NAMALWA (cell line): ENCODE data around the gene SPEF1.

Experiments used
- DNase-seq: peaks from one replicate; pipeline ENCODE4 v3.0.0-alpha.2; 2015; ENCODE audit warnings: low spot score

The SPEF1 gene

DNA sequence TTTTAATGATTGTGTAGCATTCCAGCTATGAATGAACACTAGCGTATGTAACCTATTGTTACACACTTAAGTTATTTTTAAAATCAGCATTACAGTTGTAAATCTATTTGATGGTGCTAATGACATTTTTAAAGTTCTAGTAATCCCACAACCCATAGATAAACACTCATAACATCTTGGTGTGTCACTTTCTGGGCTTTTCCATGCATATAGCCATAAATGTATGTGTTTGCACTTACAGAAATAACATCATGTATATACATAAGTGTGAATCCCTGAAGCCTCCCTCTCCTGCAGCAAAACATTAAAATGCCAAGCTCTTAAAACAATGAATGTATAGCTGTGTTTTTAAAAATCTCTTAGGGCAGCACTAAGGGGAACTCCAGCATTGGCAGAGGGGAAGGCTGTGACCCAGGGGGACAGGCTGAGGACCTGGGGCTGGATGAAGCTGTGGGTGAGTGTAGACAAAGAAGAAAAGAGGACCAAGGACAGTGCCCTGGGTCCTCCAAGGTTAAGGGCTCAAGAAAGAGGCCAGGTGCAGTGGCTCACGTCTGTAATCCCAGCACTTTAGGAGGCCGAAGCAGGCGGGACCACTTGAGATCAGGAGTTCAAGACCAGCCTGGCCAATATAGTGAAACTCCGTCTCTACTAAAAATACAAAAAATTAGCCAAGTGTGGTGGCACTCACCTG is 6.2 kb upstream of the SPEF1 start:
- DNase-seq = no peak

DNA sequence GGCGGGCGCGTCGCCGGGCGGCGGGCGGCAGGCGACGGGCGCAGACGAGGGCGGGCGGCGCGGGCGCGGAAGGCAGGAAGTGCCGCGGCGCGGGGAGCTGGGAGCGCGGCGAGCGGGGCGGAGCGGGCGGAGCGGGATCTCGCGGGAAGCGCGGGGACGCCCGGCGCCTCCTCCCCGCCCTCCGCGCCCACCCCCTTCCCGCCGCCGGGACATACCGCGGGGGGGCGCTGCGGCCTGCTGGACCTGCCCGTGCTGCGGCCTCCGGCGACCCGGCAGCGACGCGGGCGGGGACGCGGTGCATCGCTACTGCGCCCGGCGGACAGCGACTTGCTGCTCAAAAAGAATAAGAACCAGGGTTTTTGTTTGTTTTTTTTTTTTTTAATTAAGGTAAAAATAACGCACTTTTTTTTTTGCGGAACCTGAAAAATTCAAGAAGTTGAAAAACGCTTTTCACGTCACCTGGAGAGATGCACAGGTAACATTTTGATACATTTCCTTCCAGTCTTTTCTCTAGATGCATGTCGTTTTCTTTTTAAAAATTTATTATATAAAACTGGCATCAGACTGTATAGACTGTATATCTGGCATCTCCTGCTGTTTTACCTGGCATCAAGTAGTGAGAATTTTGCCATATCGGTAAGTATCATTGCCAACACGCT is 5.5 kb upstream of the SPEF1 start, which contains the start of gene CENPB:
CENPB (minus strand) TSS at position 76 of the 659 bp plus-strand sequence. CDS start 257 bp downstream, outside the sequence.
- DNase-seq = peak; percentile 90

DNA sequence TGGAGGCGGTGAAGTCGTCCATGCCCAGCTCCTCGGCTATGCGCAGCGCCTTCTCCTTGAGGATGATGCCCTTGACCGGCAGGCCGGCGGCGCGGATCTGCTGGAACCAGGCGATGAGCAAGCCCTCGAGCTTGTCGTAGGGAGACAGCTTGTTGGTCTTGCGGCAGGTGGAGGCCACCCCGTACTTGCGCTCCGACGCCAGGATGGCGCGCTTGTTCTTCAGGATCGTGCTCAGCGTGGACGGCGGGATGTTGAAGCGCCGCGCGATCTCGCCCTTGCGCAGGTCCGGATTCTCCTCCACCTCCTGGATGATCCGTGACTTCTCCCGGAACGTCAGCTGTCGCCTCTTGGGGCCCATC is 4.9 kb upstream of the SPEF1 start:
- DNase-seq = no peak

DNA sequence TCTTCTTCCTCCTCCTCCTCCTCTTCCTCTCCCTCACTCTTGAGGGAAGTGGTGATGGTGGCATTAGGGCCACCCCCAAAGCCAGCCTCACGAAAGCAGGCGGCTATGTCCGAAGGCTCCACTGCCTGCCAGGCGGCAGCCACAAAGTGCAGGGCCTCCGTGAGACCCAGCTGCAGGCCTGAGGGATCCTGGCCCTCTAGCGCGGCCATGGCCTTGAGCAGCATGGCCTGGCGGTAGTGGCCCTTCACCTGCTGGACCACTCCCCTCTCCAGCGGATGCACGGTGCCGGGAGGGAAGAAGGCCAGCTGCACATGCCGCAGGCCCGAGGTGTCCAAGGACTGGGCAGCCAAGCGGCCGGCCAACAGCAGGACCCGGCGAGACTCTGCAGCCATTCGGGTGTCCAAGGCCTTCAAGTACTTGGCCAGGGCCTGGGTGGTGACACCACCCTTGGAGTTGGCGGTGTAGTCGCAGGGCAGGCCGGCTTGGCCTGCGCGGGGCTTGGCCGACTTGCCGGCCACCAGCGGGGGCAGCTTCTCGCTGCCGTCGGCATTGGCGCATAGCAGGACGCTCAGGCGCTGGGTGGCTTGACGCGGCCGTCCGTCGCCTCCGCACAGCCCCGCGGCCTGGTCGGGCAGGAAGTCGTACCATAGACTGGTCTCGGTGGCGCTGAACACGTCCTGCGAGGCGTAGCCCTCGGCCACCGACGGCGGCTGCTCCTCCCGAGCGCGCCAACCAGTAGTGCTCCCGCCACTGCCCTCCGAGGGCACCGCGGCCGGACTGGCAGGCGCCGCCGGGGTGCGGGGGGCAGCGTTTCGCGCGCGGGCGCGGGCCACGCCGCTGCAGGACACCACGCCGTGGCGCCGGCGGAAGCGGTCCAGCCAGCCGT is 4.2 kb upstream of the SPEF1 start:
- no peak for DNase-seq

DNA sequence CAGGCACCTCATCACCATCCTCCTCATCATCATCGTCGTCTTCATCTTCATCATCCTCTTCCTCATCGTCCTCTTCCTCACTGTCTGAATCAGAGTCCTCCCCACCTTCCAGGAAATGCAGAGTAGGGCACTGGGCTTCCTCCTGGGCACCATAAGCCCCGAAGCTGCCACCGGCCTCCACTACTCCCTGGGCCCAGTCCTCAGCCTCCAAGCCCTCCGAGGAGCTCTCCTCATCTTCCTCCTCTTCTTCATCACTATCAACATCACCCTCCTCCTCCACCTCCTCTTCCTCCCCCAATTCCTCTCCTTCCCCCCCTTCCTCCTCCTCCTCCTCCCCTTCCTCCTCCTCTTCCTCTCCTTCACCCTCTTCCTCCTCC is 3.6 kb upstream of the SPEF1 start:
- no peak for DNase-seq

DNA sequence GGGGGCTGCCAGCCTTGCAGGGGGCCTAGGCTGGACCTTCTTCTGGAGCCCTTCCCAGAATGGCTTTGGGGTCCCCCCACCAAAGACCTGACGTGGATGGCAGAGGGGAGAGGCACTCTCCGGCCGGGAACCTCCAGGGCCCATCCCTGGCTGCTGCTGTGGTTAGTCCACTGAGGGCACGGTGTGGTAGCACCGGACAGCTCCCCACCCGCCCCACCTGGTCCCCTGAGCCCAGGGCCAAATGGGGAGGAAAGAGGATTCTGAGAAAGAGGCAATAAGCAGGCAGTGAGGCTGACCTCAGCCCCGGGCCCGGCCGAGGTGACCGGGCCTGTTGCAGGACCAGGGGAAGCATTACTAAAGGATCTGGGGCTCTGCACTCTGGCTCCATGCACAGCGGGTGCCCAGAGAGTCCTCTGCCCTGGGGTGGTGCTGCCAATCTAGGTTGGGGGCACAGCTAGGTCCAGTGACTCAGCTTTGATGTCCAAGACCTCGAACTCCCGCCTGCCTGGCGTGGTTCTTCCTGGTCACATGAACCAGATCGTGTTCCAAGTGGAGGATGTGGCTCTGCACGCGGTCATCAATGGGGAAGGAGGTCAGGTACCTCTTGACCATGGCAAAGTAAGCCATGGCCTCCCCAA is 3.1 kb upstream of the SPEF1 start:
- DNase-seq = no peak

DNA sequence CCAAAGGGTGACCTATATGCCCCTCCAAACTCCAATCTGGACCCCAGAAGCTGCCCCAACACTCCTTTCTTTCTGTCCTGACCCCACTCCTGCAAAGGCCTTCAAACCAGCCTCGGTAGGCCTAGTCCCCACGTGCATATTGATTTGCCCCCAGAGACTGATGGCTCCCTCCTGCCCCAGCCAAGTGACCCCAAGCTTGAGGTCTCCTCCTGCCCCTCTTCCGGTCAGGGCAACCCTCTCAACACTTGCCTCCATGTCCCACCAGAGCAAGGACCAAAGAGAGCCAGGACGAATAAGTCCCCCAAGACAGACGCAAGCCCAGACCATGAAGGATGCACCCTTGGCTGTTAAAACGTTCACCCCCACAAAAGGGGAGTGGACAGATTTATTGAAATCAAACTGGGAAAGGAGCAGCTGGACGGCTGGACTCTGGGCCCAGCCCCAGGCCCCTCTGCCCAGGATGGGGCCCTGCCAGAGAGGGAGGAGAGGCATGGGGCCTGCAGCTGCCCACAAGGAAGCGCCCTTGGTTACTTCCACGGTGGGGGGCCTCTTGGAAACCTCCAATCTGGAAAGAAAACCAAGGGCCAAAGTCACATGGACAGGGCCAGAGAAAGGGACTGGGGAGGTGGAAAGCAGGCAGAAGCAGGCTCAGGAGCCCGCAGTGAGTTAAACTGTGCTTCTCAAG is 2.4 kb upstream of the SPEF1 start:
- DNase-seq = no peak

DNA sequence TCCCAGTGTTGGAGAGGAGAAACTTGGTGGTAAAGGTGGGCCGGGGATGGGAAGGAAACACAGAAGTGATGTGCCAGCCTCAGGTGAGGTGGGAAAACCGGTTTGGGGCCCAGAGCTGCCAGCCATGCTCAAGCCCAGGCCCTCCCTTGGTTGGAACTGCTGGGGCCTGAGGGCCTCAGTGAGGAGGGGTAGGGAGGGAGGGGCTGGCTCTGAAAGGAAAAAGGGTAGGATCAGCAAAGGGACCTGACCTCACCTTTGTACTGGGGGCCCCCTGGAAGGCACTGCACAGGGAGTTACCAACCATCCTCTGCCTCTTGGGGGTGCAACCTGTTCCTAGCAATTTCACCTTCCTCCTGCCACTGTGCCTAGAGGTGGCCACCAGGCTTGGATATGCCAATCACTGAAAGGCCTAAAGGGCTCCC is 1.8 kb upstream of the SPEF1 start:
- DNase-seq = no peak

DNA sequence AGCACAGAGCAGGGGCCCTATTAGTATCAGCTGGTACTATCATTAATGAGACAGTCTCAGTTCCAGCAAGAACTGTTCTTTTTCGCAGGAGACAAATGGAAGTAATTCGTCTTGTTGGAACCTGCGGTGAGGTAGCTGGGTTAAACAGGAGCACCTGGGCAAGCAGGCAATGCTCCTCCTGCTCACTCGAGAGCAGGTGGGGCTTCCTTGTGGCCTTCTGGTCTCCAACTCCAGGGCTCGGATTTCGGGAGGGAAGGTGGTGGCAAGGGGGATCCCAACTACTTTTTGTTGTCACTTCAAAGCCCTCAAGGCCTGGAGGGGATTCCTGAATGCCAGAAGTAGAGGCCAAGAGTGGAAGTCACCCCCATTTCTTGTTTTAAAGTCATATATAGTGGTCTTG is 1.3 kb upstream of the SPEF1 start:
- no peak for DNase-seq

DNA sequence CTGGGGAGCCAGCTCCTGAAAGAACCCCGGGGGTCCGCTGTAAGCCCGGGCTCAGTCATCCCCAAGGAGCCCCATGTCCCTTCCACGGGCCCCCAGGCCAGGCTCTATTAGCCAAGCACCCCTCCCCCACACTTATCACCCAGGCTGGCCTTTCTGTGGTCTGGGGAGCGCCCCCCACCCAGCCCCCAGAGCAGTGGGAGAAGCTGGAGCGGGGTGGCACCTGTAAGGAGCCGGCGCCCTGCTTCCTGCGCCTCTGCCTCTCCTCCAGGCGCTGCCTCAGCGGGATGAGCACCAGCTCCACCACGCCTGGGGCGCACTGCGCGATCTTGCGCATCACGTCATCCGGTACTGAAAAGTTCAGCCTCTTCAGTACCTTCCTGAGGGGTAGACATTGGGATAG is 2.3 kb downstream of the SPEF1 start:
- no peak for DNase-seq

DNA sequence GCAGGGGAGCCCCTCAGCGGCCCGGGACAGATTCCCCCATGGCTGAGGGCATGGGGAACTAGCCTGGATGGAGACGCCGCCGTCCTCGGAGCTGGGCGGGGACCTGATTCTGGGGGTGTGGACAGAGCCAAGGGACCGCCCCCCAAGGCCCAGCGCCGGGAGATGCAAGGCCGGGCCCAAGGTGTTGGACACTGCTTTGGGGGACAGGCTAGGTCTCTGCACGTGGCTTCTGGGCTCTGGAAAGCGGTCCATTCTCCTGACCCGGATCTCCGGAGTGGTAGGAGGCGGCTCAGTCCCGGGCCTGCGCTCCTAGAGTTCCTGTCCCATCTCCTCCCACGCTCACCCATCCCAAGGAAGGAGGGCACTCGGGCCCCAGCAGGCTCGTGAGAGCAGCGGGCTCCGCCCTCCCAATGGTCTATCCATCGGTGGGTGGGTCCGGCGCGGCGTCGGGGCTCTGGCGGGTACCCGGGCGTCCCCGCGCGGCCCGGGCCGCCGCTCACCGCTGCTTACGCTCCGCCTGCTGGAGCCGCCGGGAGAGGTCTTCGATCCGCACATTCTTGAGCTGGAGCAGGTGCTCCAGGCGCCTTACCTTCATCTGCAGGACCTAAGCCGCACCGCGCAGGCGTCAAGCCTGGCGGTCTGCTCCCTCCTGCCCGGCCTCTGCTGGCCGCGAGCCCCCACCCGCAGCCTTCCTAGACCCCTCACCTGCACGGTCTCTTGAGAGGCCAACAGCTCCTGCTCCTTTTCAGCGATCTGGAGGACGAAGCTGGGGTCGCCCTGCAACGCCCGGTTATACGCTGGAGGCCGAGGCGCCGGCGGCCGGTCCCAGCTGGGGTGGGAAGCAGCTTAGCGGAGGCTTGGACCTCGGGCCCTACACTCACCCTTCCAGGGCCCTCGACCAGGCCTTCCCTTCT is 3.3 kb downstream of the SPEF1 start:
- no peak for DNase-seq

DNA sequence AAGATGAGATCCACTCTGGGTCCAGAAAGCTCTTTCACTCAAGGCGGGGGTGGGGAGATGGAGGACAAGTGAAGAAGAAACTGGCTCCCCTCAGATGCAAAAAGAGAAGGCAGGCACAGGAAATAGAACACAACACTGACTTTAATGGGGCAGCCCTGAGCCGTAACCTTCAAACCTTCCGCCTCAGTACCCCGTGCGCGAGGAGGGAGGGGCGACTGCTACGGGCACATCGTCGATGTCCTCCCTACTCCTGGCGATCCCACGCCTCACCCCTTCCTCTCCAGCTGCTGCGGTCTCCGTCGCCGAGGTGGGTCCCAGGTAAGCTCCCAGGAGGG is 3.9 kb downstream of the SPEF1 start:
- no peak for DNase-seq

DNA sequence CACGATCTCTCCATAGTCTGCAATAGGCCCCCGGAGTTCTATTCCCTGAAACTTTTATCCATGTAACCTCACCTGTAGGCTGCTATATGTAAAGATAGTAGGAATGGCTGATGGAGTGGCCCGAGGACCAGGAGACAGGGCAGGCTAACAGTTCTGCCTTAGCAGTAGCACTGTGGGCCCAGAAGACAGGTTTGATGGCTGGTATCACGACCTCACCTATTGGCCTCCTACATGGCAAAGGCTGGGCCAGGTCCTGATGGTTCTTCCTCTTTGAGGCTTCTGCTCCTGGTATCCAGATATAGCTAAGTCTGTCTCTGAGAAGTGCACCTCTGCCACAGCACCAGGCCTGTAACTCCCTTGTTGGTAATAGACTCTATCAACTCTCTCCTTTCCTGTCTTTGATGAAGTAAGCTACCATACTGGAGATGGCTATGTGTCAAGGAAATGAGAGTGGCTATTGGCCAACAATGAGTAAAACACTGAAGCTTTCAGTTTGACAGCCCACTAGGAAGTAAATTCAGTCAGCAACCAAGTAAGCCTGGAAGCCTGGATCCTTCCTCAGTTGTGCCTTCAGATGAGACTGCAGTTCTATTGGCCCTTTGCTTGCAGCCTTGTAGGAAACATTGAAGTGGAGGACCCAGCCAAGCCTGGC is 5.7 kb downstream of the SPEF1 start:
- no peak for DNase-seq

DNA sequence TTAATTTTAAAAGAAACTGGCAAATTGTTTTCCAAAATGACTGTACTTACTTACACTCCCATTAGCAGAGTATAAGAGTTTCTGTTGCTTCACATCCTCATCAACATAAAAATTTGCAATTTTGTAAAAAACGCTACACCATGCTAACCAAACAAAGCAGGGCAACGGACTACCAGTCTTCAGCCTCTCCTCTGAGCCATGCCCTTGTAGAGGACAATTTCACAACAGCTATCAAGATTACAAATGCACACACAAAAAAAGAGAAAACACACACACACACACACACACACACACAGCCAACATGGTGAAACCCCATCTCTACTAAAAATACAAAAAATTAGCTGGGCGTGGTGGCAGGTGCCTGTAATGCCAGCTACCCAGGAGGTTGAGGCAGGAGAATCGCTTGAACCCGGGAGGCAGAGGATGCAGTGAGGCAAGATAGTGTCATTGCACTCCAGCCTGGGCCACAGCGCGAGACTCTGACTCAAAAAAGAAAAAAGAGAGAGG is 9.6 kb downstream of the SPEF1 start:
- no peak for DNase-seq

DNA sequence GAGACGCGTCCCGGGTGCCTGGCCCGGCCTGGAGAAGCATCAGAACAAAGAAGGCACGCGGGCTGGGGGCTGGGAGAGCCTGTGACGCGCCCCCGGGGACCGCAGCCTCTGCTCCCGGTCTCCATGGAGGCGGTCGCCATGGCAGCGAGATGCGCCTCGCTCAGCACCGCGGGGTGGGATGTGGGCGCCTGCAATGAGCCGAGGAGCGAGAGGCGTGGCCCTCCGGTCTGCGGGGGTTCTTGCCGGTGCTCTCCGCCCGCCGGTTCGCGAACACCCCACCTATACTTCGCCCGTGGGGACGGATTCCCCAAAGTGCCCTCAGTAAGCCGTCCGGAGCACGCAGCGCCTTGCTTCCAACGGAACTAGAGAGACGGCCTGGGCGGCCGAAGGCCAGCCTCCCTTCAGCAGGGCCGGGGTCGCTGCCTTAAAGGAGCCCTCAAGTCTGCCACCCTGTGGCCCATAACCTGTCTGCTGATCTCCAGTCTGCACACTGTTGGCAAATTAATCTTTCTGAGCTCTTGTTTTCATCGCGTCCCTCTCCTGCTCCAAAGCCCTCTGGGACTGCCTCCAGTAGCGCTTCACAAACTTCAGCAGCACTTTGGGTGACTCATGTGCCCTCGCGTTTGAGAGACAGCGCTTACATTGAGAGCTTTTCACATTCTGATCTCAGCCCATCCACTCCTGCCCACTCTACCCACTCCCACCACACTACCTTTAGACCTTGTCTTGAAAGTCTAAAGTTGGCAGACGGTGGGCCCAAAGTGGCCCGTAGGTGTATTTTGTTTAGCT is 12.7 kb downstream of the SPEF1 start:
- DNase-seq = peak; percentile 90

DNA sequence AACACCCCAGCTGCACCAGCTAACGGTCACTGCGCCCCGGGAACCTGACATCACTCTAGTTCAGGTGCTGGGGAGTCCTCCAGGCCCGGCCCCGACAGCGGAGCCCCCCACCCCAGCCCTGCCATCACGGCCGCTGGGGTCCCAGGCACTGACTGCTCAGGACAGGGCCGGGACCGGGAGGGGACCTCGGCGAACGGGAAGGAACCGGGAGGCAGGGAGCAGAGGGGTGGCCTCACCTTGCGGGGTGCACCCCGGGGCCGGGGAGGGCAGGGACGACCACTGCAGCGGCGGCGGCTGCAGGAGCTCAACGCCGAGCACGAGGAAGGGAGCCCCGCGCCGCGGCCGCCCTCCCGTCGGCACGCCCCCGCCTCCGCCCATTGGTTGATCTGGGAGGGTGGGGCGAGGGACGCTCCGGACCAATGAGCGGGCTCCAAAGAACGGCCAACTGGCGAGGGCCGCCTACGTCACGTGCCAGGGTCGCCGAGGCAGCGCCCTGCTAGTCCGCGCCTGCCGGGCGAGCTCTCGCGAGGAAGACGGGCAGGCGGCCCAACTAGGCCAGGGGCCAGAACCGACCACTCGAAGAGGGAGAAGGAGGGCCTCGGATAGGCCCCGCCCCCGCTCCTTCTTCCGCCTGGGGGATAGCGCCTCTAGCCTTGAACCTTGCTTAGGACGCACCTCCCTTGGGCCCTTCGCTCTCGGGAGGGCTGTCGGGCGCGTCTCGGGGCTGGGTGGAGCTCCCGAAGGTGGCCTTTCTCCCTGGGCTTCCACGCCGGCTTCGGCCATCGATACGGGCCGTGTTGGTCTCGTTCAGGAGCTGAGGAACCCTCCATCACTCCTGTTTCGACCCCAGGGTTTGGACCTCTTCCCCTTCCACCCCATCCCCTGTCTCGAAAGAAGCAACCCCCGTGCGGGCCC is 13.6 kb downstream of the SPEF1 start, which contains the start of gene ADISSP:
ADISSP (minus strand) TSS at position 327 of the 915 bp plus-strand sequence. CDS start 7,653 bp downstream, outside the sequence.
- DNase-seq = peak; percentile 98

DNA sequence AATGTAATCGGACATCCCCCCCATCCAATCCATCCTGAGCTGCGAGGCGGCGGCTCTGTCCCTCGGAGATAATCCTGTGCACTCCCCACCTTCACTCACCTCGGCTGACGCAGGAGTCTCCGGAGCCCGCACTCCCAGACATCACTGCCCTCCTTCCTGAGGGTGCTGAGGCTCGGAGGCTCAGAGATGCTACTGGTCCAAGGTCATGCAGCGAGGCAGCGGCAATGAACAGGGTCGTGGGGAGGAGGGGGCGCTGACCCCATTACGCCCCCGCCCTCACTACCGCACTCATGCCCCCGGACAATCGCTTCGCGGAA is 14.2 kb downstream of the SPEF1 start:
- no peak for DNase-seq

DNA sequence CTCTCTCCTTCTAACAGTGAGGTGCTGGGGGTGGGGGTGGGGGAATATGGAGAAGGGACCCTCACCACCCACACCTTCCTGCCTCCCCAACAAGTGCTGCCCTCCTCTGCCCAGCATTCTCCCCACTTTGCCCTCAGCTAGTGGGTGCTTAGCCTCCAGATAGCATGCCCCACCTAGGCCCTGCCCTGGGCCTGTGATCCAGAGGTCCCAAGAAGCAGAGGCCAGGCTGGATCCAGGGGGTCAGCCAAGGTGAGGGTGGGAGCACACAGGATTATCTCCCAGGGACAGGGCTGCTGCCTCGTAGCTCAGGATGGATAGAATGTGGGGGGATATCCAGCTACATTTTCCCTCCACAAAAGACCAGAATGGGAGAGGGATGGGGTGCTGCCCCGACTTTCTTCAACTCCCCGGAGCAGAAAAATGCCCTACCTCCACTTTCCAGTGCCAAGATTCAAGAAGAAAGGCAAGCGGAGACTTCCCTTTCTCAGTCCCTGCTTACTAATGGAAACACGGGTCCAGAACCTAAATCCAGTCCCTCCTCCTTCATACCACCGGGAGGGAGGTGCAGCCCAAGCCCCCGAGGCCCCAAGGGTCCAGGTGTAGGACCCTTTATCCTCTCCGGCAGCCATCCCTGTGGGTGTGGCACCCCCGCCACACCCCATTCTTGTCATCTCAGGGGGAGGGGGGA is 14.7 kb downstream of the SPEF1 start:
- no peak for DNase-seq
